ENCODE data around the gene FANCD2.
"Not testable (repeated sequence)": the region's sequence is repeated elsewhere in the genome, so short reads cannot be mapped to it uniquely, and the experiment has no call there.

FANCD2 gene

GRCh38 chr3:10115326-10116137, 89.3 kb downstream of the FANCD2 start, which contains the start of gene BRK1:
TSS of gene BRK1 (plus strand) at chr3:10115675. CDS start at chr3:10115702, 27 bp downstream.
- peak; percentile 94 for DNase-seq

GRCh38 chr3:10116138-10116460, 89.9 kb downstream of the FANCD2 start:
- DNase-seq, result no peak

GRCh38 chr3:10116928-10117327, 90.7 kb downstream of the FANCD2 start:
- no peak for DNase-seq

GRCh38 chr3:10119376-10119775, 93.1 kb downstream of the FANCD2 start:
- DNase-seq, result no peak

- DNase-seq, result no peak
Observed at GRCh38 chr3:10121064-10121463, 94.8 kb downstream of the FANCD2 start.

GRCh38 chr3:10122724-10123123, 96.5 kb downstream of the FANCD2 start:
- DNase-seq, result no peak

- DNase-seq, result not testable (repeated sequence)
Observed at GRCh38 chr3:10135872-10136271, 109.6 kb downstream of the FANCD2 start.

GRCh38 chr3:10136426-10137005, 110.3 kb downstream of the FANCD2 start:
- no peak for DNase-seq

GRCh38 chr3:10137178-10137577, 110.9 kb downstream of the FANCD2 start:
- no peak for DNase-seq

- peak; percentile 31 for DNase-seq
Observed at GRCh38 chr3:10140996-10141546, 114.8 kb downstream of the FANCD2 start.

- DNase-seq, result no peak
Observed at GRCh38 chr3:10142707-10143560, 116.7 kb downstream of the FANCD2 start.

- no peak for DNase-seq
Observed at GRCh38 chr3:10145685-10146084, 119.4 kb downstream of the FANCD2 start.

GRCh38 chr3:10149226-10149625, 123.0 kb downstream of the FANCD2 start:
- no peak for DNase-seq

GRCh38 chr3:10150987-10151386, 124.8 kb downstream of the FANCD2 start:
- no peak for DNase-seq
